Measurements from ENCODE around the gene ZHX3.

Gene ZHX3

GRCh38 chr20:41353530-41353929, 36.0 kb upstream of the ZHX3 start:
- Histone ChIP-seq H3K79me2 (no peaks in the 10 kb centered on the region), H3K9ac (no peak overlapping the region), H3K4me3 (ENCODE audit: low read depth, low read length) (no peak overlapping the region), H3K36me3 (ENCODE audit: control insufficient read depth, insufficient read depth, low read length) (no peaks in the 10 kb centered on the region), H3K9me3 (ENCODE audit: control insufficient read depth, low read length) (no peaks in the 10 kb centered on the region), H3K27ac (no peak overlapping the region), H3K4me2 (ENCODE audit: low read length) (no peak overlapping the region), H3K27me3 (ENCODE audit: control insufficient read depth, insufficient read depth, low read length) (no peaks in the 10 kb centered on the region), H3K4me1 (no peaks in the 10 kb centered on the region), H2AFZ (no peak overlapping the region)
- TF ChIP-seq, protein P1, sequence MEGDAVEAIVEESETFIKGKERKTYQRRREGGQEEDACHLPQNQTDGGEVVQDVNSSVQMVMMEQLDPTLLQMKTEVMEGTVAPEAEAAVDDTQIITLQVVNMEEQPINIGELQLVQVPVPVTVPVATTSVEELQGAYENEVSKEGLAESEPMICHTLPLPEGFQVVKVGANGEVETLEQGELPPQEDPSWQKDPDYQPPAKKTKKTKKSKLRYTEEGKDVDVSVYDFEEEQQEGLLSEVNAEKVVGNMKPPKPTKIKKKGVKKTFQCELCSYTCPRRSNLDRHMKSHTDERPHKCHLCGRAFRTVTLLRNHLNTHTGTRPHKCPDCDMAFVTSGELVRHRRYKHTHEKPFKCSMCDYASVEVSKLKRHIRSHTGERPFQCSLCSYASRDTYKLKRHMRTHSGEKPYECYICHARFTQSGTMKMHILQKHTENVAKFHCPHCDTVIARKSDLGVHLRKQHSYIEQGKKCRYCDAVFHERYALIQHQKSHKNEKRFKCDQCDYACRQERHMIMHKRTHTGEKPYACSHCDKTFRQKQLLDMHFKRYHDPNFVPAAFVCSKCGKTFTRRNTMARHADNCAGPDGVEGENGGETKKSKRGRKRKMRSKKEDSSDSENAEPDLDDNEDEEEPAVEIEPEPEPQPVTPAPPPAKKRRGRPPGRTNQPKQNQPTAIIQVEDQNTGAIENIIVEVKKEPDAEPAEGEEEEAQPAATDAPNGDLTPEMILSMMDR (IDR thresholded peaks at IDR 0.05) = no peak

- Histone ChIP-seq H3K4me1 (no peaks in the 10 kb centered on the region), H2AFZ (no peak overlapping the region), H3K36me3 (ENCODE audit: control insufficient read depth, insufficient read depth, low read length) (no peaks in the 10 kb centered on the region), H3K9ac (no peak overlapping the region), H3K4me2 (ENCODE audit: low read length) (no peak overlapping the region), H3K79me2 (no peaks in the 10 kb centered on the region), H3K9me3 (ENCODE audit: control insufficient read depth, low read length) (no peaks in the 10 kb centered on the region), H3K4me3 (ENCODE audit: low read depth, low read length) (no peak overlapping the region), H3K27ac (no peak overlapping the region), H3K27me3 (ENCODE audit: control insufficient read depth, insufficient read depth, low read length) (no peaks in the 10 kb centered on the region)
- TF ChIP-seq, protein P1 (IDR thresholded peaks at IDR 0.05) = no peak
Measured at GRCh38 chr20:41352666-41353065, 35.1 kb upstream of the ZHX3 start.

GRCh38 chr20:41352106-41352505, 34.6 kb upstream of the ZHX3 start:
- TF ChIP-seq, protein P1 (IDR thresholded peaks at IDR 0.05) = no peak
- H3K4me1 ChIP-seq = no peaks in the 10 kb centered on the region
- no peaks in the 10 kb centered on the region for H3K27me3 ChIP-seq (ENCODE audit: control insufficient read depth, insufficient read depth, low read length)
- no peak overlapping the region for H3K4me3 ChIP-seq (ENCODE audit: low read depth, low read length)
- H3K36me3 ChIP-seq (ENCODE audit: control insufficient read depth, insufficient read depth, low read length) = no peaks in the 10 kb centered on the region
- H2AFZ ChIP-seq = no peak overlapping the region
- H3K9ac ChIP-seq = no peak overlapping the region
- H3K4me2 ChIP-seq (ENCODE audit: low read length) = no peak overlapping the region
- H3K79me2 ChIP-seq = no peaks in the 10 kb centered on the region
- no peaks in the 10 kb centered on the region for H3K9me3 ChIP-seq (ENCODE audit: control insufficient read depth, low read length)
- H3K27ac ChIP-seq = no peak overlapping the region

GRCh38 chr20:41350408-41350962, 33.0 kb upstream of the ZHX3 start:
- H3K27ac ChIP-seq = no peak overlapping the region
- no peaks in the 10 kb centered on the region for H3K36me3 ChIP-seq (ENCODE audit: control insufficient read depth, insufficient read depth, low read length)
- TF ChIP-seq, protein P1 (IDR thresholded peaks at IDR 0.05) = no peak
- H3K4me3 ChIP-seq (ENCODE audit: low read depth, low read length) = no peak overlapping the region
- no peaks in the 10 kb centered on the region for H3K4me1 ChIP-seq
- H3K9ac ChIP-seq = no peak overlapping the region
- no peaks in the 10 kb centered on the region for H3K9me3 ChIP-seq (ENCODE audit: control insufficient read depth, low read length)
- H3K79me2 ChIP-seq = no peaks in the 10 kb centered on the region
- H2AFZ ChIP-seq = no peak overlapping the region
- no peak overlapping the region for H3K4me2 ChIP-seq (ENCODE audit: low read length)
- H3K27me3 ChIP-seq (ENCODE audit: control insufficient read depth, insufficient read depth, low read length) = no peaks in the 10 kb centered on the region

DNA sequence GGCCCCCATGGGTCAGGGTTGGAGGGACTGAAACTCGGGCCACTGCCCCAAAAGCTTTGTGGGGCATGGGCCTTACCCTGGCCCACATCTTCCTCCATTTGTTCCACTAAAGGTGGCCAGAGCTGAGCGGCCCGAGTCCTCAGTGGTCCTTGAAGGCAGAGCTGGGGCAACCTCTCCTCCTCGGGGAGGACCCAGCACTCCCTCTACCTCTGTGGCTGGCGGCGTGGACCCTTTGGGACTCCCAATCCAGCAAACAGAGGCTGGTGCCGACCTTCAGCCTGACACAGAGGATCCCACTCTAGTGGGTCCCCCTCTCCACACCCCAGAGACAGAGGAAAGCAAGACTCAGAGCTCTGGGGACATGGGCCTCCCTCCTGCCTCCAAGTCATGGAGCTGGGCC, 32.4 kb upstream of the ZHX3 start:
- Histone ChIP-seq H3K4me1 (no peaks in the 10 kb centered on the region), H3K79me2 (no peaks in the 10 kb centered on the region), H3K9ac (no peak overlapping the region), H2AFZ (no peak overlapping the region), H3K4me2 (ENCODE audit: low read length) (no peak overlapping the region), H3K9me3 (ENCODE audit: control insufficient read depth, low read length) (no peaks in the 10 kb centered on the region), H3K36me3 (ENCODE audit: control insufficient read depth, insufficient read depth, low read length) (no peaks in the 10 kb centered on the region), H3K4me3 (ENCODE audit: low read depth, low read length) (no peak overlapping the region), H3K27ac (no peak overlapping the region), H3K27me3 (ENCODE audit: control insufficient read depth, insufficient read depth, low read length) (no peaks in the 10 kb centered on the region)
- TF ChIP-seq, protein P1 (IDR thresholded peaks at IDR 0.05) = no peak
